Transverse colon (tissue), 4 donors: Measurements from ENCODE around the gene PRDM2.

Experiments
- CTCF ChIP-seq, 5 experiments: fragments of 200-600 bp in 3 of 5; fragments of 450-650 bp in 2 of 5; sonication (generic) in 3 of 5; IDR thresholded peaks; 1 replicate in 2 of 5; 2 replicates in 3 of 5; pipeline ENCODE4 v1.5.1; 2016 to 2017; ENCODE audit warnings: antibody characterized with exemption in 5 of 5, inconsistent platforms in 3 of 5, mild to moderate bottlenecking in 2 of 5, moderate library complexity in 1 of 5
- EP300 ChIP-seq: sonication (generic); formaldehyde crosslinking; IDR thresholded peaks from one replicate; pipeline ENCODE4 v1.6.1; 2017; ENCODE audit warnings: antibody characterized with exemption, low read depth
- POLR2A ChIP-seq: fragments of 450-650 bp; IDR thresholded peaks from one replicate; pipeline ENCODE4 v1.6.1; 2016; ENCODE audit warnings: antibody characterized with exemption, mild to moderate bottlenecking, moderate library complexity
- POLR2AphosphoS5 ChIP-seq, 3 donors: sonication (generic); formaldehyde crosslinking; IDR thresholded peaks; one replicate each; pipeline ENCODE4 v1.6.1; 2016; ENCODE audit warnings: antibody characterized with exemption in 3 of 3

DNA sequence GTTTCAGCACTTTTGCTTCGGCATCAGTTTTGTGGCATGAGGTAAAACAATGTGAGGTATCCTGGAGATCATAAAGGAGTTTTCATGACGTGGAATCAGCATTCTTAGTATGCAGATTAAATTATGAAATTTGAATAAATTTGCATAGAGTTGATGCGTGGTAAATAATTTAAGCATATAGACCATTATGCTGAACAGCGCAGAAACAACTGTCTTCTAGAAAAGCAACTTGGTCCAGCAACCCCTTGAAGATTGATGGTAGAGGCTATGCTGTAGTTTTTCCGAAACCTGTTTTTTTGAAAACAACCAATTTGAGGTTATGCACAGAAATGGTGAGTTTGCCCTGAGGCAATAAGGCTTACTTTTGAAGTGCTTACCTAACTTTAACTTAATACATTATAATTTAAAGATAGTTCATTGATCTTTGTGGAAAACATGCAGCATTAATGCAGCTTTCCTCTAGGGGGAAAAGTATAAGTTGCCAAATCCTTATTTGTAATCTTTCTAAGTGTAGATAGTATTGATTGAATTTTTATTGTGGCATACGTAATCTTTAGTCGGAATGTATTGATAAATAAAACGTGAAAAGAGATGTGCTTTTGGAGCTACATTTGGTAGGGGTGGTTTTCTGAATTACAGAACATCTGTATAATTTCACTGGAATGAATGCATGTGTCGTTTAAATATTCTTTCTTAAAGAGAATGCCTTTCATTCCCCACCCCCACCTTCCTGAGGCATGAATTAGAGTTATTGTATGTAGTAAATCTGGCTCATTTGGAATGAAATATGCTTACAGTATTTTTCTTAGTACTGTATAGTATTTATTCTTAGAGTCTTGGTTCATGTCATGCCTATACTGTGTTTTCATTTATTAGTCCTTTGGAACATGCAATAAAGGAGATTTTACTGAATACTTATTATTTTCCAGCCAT is 3.8 kb downstream of the PRDM2 start:
- TF ChIP-seq EP300 (no peak), CTCF (IDR thresholded peaks at IDR 0.05) (peak in 1 of 5 experiments; percentile 11), POLR2AphosphoS5 (IDR thresholded peaks at IDR 0.05) (no peak), POLR2A (no peak)
